HG03196 (cell line): ENCODE data around the gene SLC22A3.

Experiments used
- ATAC-seq: cut with Tn5 transposase; IDR thresholded peaks from one replicate; pipeline ENCODE4 v1.9.1; 2021; ENCODE audit not compliant: unreplicated experiment

The SLC22A3 gene

DNA sequence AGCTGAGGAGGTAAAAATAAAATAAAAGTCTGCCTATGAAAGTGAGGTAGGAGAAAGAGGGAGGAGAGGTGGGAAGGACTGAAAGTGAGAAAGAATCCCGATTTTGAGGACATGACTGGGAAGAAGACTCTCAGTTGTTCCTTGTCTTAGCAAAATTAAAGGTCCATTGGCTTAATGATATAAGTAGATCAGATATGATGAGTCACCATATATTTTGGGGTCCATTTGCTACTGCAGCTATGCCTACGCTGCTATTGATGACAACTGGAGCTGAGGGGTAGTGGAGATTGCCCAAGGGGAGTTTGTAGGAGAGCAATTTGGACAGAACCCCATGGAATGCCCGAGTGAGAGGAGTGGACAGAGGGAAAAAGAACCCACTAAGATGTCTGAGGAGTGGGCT lies 15.1 kb upstream of the SLC22A3 start:
- ATAC-seq = no peak

DNA sequence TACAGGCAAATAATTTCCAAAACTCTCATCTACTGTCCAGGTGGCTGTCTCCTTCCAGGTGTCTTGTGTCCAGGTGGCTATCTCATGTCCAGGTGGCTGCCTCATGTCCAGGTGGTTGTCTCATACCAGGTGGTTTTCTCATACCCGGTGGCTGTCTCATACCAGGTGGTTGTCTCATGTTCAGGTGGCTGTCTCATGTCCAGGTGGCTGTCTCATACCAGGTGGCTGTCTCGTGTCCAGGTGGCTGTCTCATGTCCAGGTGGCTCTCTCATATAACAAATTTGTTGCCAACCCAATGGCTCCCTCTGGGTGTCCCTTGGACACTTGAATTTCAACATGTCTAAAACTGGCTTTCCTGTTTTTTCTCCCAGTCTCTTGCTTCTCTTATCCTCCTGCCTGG lies 14.3 kb upstream of the SLC22A3 start:
- no peak for ATAC-seq

GRCh38 chr6:160336200-160336599 lies 12.0 kb upstream of the SLC22A3 start:
- no peak for ATAC-seq

GRCh38 chr6:160337301-160337700 lies 10.9 kb upstream of the SLC22A3 start:
- no peak for ATAC-seq

GRCh38 chr6:160337991-160338390 lies 10.2 kb upstream of the SLC22A3 start:
- no peak for ATAC-seq

- no peak for ATAC-seq
These were observed 5.0 kb upstream of the SLC22A3 start for GRCh38 chr6:160343144-160343543.

GRCh38 chr6:160344271-160344670 lies 3.9 kb upstream of the SLC22A3 start:
- no peak for ATAC-seq

GRCh38 chr6:160347259-160348222 lies 637 bp upstream of the SLC22A3 start:
- no peak for ATAC-seq

GRCh38 chr6:160349020-160349441 lies 853 bp downstream of the SLC22A3 start:
- ATAC-seq = no peak

DNA sequence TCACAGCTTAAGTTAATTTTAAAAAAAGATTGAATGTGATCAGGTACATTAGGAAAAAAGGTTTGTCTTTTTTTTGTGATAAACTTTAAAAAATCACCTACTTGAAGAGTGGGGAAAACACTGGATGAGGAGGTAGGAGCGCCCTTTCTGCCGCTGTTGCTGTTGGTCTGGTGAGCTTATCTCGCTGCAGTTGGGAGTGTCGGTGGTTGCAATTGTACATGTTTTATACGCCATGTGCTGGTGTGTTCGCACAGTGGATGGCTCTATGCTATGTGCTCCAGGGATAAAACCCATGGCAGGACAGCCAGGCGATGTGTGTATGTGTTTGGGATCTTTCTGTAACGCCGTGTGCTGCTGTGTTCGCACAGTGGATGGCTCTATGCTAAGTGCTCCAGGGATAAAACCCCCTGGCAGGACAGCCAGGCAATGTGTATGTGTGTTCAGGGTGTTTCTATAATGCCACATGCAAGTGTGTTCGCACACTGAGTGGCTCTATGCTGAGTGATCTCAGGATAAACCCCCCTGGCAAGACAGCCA lies 1.7 kb downstream of the SLC22A3 start:
- ATAC-seq = no peak

- no peak for ATAC-seq
These were observed 5.8 kb downstream of the SLC22A3 start for GRCh38 chr6:160353950-160354496.

- no peak for ATAC-seq
These were observed 6.8 kb downstream of the SLC22A3 start for GRCh38 chr6:160355001-160355400.

DNA sequence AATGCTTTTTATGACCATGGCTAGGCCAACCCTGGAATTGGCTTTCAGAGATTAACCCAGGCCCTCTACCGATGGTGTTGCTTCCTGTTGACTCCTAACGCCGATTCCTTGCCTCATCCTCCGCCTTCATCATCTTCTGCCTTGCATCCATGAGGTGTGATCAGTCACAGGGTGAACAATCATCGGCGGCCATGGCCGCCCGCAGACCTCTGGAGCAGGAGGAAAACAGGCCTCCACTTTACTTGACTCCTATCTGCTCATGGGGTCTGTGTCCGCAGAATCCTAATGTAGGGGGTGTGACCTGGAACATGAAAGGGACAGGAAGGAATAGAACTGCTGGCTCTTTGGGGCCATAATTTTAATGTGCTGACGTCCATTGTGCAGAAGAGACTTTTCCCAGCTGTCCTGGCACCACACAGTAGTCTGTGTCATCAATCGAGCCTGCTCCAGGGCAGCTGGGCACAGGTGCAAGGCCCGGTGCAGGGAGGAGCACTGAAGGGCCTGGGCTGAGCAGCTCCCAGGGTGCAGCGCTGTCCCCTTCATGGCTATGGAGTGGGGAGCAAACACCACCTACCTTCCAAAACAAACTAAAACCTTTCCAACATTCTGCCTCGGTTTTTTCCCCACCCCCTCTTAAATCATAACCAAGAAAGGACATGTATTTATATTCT lies 8.0 kb downstream of the SLC22A3 start:
- no peak for ATAC-seq

GRCh38 chr6:160357088-160357487 lies 8.9 kb downstream of the SLC22A3 start:
- no peak for ATAC-seq

GRCh38 chr6:160358225-160359119 lies 10.3 kb downstream of the SLC22A3 start:
- no peak for ATAC-seq

- ATAC-seq = no peak
These were observed 12.8 kb downstream of the SLC22A3 start for GRCh38 chr6:160360955-160361354.

- no peak for ATAC-seq
These were observed 14.4 kb downstream of the SLC22A3 start for GRCh38 chr6:160362556-160362955.

- no peak for ATAC-seq
These were observed 15.1 kb downstream of the SLC22A3 start for GRCh38 chr6:160363016-160363996.

DNA sequence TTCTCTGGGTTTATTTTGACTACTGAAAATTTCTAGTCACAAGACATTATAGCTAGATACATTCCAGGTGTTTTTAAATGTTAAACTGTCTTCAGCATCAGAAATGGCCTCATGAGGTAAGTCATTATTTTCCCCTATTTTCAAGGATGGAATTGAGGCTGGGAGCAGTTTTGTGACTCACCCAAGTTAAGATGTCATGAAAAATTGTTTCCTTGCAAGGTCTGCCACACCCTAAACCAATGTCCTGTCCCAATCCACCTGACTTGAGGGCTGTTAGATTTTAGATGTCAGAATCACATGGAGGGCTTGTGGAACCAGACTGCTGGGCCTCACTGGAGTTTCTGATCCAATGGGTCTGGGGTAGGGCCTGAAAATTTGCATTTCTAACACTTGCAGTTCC lies 16.9 kb downstream of the SLC22A3 start:
- ATAC-seq = no peak
